Astrocyte (in vitro differentiated cells and primary cell): ENCODE results near the gene GRIN3A. TPM values are rescaled to one million over a fixed set of nuclear protein-coding genes. Genes with fewer than 3 reads are reported as not detected.

Experiments used
- DNase-seq: peaks from one replicate; pipeline ENCODE4 v3.0.0-alpha.2; 2010; ENCODE audit warnings: low read depth
- FAIRE-seq: peaks from 2 replicates; lab custom pipeline; 2011; peaks lifted over from hg19 to GRCh38; lab: Jason Lieb, UNC
- H2AFZ ChIP-seq: 2 replicates; pipeline ENCODE4 v1.6.0; 2012; ENCODE audit warnings: low read depth, low read length, inconsistent platforms
- H3K27ac ChIP-seq: 2 replicates; pipeline ENCODE4 v1.5.1; 2011; ENCODE audit warnings: low read depth, low read length, inconsistent platforms
- H3K27me3 ChIP-seq: 2 replicates; pipeline ENCODE4 v1.6.0; 2011; ENCODE audit warnings: low read length, inconsistent platforms; ENCODE audit not compliant: insufficient read depth
- H3K36me3 ChIP-seq: 2 replicates; pipeline ENCODE4 v1.5.1; 2011; ENCODE audit warnings: low read length, inconsistent platforms; ENCODE audit not compliant: insufficient read depth
- H3K4me1 ChIP-seq: 2 replicates; pipeline ENCODE4 v1.5.1; 2011; ENCODE audit warnings: low read length, inconsistent platforms; ENCODE audit not compliant: insufficient read depth
- H3K4me2 ChIP-seq: 2 replicates; pipeline ENCODE4 v1.6.0; 2012; ENCODE audit warnings: low read length, inconsistent platforms
- H3K4me3 ChIP-seq: 2 replicates; pipeline ENCODE4 v1.5.1; 2011; ENCODE audit warnings: low read depth, mild to moderate bottlenecking, low read length, inconsistent platforms; ENCODE audit not compliant: insufficient read depth
- H3K79me2 ChIP-seq: 2 replicates; pipeline ENCODE4 v1.6.0; 2012; ENCODE audit warnings: mild to moderate bottlenecking, low read length, inconsistent platforms; ENCODE audit not compliant: insufficient read depth
- H3K9ac ChIP-seq: 2 replicates; pipeline ENCODE4 v1.6.0; 2012; ENCODE audit warnings: mild to moderate bottlenecking, low read length, inconsistent platforms
- H3K9me3 ChIP-seq: 2 replicates; pipeline ENCODE4 v1.5.1; 2012; ENCODE audit warnings: low read depth, mild to moderate bottlenecking, low read length, inconsistent platforms; ENCODE audit not compliant: insufficient read depth
- H4K20me1 ChIP-seq: 2 replicates; pipeline ENCODE4 v1.6.0; 2012; ENCODE audit warnings: low read length, inconsistent platforms; ENCODE audit not compliant: insufficient read depth
- H3K27ac Mint-ChIP-seq: one replicate; pipeline ENCODE4 v1.8.0; 2021; ENCODE audit warnings: mild to moderate bottlenecking, mixed read lengths; ENCODE audit not compliant: unreplicated experiment
- H3K27me3 Mint-ChIP-seq: one replicate; pipeline ENCODE4 v1.8.0; 2021; ENCODE audit warnings: low read depth, mixed read lengths; ENCODE audit not compliant: unreplicated experiment
- H3K36me3 Mint-ChIP-seq: one replicate; pipeline ENCODE4 v1.8.0; 2021; ENCODE audit warnings: low read depth, mixed read lengths; ENCODE audit not compliant: unreplicated experiment
- H3K4me1 Mint-ChIP-seq: one replicate; pipeline ENCODE4 v1.8.0; 2021; ENCODE audit warnings: low read depth, mixed read lengths; ENCODE audit not compliant: unreplicated experiment
- H3K4me3 Mint-ChIP-seq: one replicate; pipeline ENCODE4 v1.8.0; 2021; ENCODE audit warnings: mild to moderate bottlenecking, moderate library complexity, mixed read lengths; ENCODE audit not compliant: unreplicated experiment
- H3K9me3 Mint-ChIP-seq: one replicate; pipeline ENCODE4 v1.8.0; 2021; ENCODE audit warnings: mild to moderate bottlenecking, mixed read lengths; ENCODE audit not compliant: unreplicated experiment
- CTCF ChIP-seq: IDR thresholded peaks from 2 replicates; pipeline ENCODE4 v1.5.1; 2011; ENCODE audit warnings: low read depth, mild to moderate bottlenecking, inconsistent platforms, low read length, moderate library complexity; ENCODE audit not compliant: insufficient read depth
- EZH2 ChIP-seq: IDR thresholded peaks from 2 replicates; pipeline ENCODE4 v1.6.1; 2012; ENCODE audit warnings: mild to moderate bottlenecking, low read length, inconsistent platforms; ENCODE audit not compliant: insufficient read depth
- total RNA-seq: library from RNA; stranded (reverse); gene quantifications from 2 replicates; pipeline ENCODE4 v1.2.1, GENCODE V29; 2021

Gene GRIN3A
- total RNA-seq, 1 donor from 2014 or later = not detected

- no peak overlapping the region for H2AFZ ChIP-seq
- no peak for DNase-seq
- no peak for TF ChIP-seq CTCF
- TF ChIP-seq EZH2 = no peak
These were observed 202.1 kb downstream of the GRIN3A start for GRCh38 chr9:101536351-101536750.

GRCh38 chr9:101533334-101534204 is 204.9 kb downstream of the GRIN3A start, which contains the start of gene RNF20:
RNF20 (plus strand) TSS chr9:101533853; CDS start chr9:101535424, 1,571 bp downstream.
- no peak for FAIRE-seq
- H4K20me1 ChIP-seq = peaks cover 21% of the 10 kb centered on the region
- H3K36me3 Mint-ChIP-seq = peaks cover 9% of the 10 kb centered on the region

More at GRCh38 chr9:101536351-101536750, 202.1 kb downstream of the GRIN3A start:
- H3K4me1 ChIP-seq = peaks cover 4% of the 10 kb centered on the region
- no peaks in the 10 kb centered on the region for H3K27me3 ChIP-seq
- no peaks in the 10 kb centered on the region for H3K27me3 Mint-ChIP-seq
- H3K27ac Mint-ChIP-seq = no peak overlapping the region
- no peak overlapping the region for H3K27ac ChIP-seq
- H3K36me3 ChIP-seq = peaks cover 8% of the 10 kb centered on the region
- no peak overlapping the region for H3K9ac ChIP-seq
- FAIRE-seq = no peak
- H3K79me2 ChIP-seq = peaks cover 45% of the 10 kb centered on the region
- H3K9me3 Mint-ChIP-seq = peaks cover 2% of the 10 kb centered on the region
- peaks cover 32% of the 10 kb centered on the region for H4K20me1 ChIP-seq
- H3K4me3 Mint-ChIP-seq = no peak overlapping the region
- H3K36me3 Mint-ChIP-seq = peaks cover 12% of the 10 kb centered on the region
- H3K9me3 ChIP-seq = no peaks in the 10 kb centered on the region
- H3K4me3 ChIP-seq = no peak overlapping the region
- H3K4me1 Mint-ChIP-seq = peaks cover 8% of the 10 kb centered on the region
- H3K4me2 ChIP-seq = no peak overlapping the region

More at GRCh38 chr9:101533334-101534204, 204.9 kb downstream of the GRIN3A start, which contains the start of gene RNF20:
- peaks cover 4% of the 10 kb centered on the region for H3K4me1 ChIP-seq
- Mint-ChIP-seq H3K4me1 (peaks cover 8% of the 10 kb centered on the region), H3K27ac (peak within 1 kb of the TSS; percentile 96), H3K4me3 (peak within 1 kb of the TSS; percentile 87), H3K27me3 (no peaks in the 10 kb centered on the region), H3K9me3 (no peaks in the 10 kb centered on the region)
- TF ChIP-seq CTCF (no peak), EZH2 (no peak)
- peak within 1 kb of the TSS; percentile 97 for H3K4me2 ChIP-seq
- peak within 1 kb of the TSS; percentile 92 for H3K9ac ChIP-seq
- no peaks in the 10 kb centered on the region for H3K36me3 ChIP-seq
- H3K27me3 ChIP-seq = no peaks in the 10 kb centered on the region
- H3K4me3 ChIP-seq = peak within 1 kb of the TSS; percentile 90
- peaks cover 41% of the 10 kb centered on the region for H3K79me2 ChIP-seq
- no peaks in the 10 kb centered on the region for H3K9me3 ChIP-seq
- H2AFZ ChIP-seq = peak within 1 kb of the TSS; percentile 98
- peak within 1 kb of the TSS; percentile 99 for H3K27ac ChIP-seq
- DNase-seq = peak; percentile 97
